H1 (cell line): ENCODE results near the gene FOXL3.

Experiments
- ATF3 ChIP-seq: IDR thresholded peaks from 2 replicates; pipeline ENCODE4 v1.6.1; 2011; ENCODE audit warnings: low read depth, mild to moderate bottlenecking, low read length; ENCODE audit not compliant: insufficient read depth
- BACH1 ChIP-seq: IDR thresholded peaks from 2 replicates; pipeline ENCODE4 v1.6.1; 2012; ENCODE audit warnings: low read length, improper control_type of control experiment
- BCL11A ChIP-seq, 2 experiments: IDR thresholded peaks; one replicate each; pipeline ENCODE4 v1.6.1; 2011; ENCODE audit warnings: low read depth in 2 of 2, low read length in 2 of 2, mild to moderate bottlenecking in 2 of 2
- CTCF ChIP-seq, 3 experiments: IDR thresholded peaks; 1 replicate in 2 of 3; 2 replicates in 1 of 3; pipeline versions ENCODE4 v1.5.1 to v1.6.1; 2011; ENCODE audit warnings: low read length in 3 of 3, mild to moderate bottlenecking in 3 of 3, inconsistent platforms in 2 of 3, low read depth in 1 of 3, moderate library complexity in 1 of 3; ENCODE audit not compliant: insufficient read depth in 1 of 3; ENCODE audit errors: control extremely low read depth in 1 of 3
- EGR1 ChIP-seq: IDR thresholded peaks from 2 replicates; pipeline ENCODE4 v1.6.1; 2011; ENCODE audit warnings: low read depth, low read length, borderline replicate concordance
- EZH2 ChIP-seq: fragments of 200-600 bp; sonication (generic); IDR thresholded peaks from 2 replicates; pipeline ENCODE4 v1.7.1; 2012; ENCODE audit warnings: low read depth, mild to moderate bottlenecking, moderate library complexity, low read length, inconsistent platforms; ENCODE audit not compliant: severe bottlenecking
- JUN ChIP-seq: IDR thresholded peaks from 2 replicates; pipeline ENCODE4 v1.6.1; 2011; ENCODE audit warnings: low read depth, mild to moderate bottlenecking, improper control_type of control experiment, low read length
- POLR2AphosphoS5 ChIP-seq: IDR thresholded peaks from 2 replicates; pipeline ENCODE4 v1.6.1; 2011; ENCODE audit warnings: low read depth, low read length
- RAD21 ChIP-seq, 2 experiments: IDR thresholded peaks in 1 of 2; conservative IDR thresholded peaks in 1 of 2; 2 replicates each; pipeline ENCODE4 v1.6.1; 2011; ENCODE audit warnings: low read depth in 2 of 2, low read length in 2 of 2, improper control_type of control experiment in 1 of 2, inconsistent platforms in 1 of 2, mild to moderate bottlenecking in 1 of 2, moderate library complexity in 1 of 2
- RXRA ChIP-seq: IDR thresholded peaks from 2 replicates; pipeline ENCODE4 v1.6.1; 2011; ENCODE audit warnings: low read depth, mild to moderate bottlenecking, low read length, moderate library complexity; ENCODE audit not compliant: insufficient read depth
- SP1 ChIP-seq: IDR thresholded peaks from 2 replicates; pipeline ENCODE4 v1.6.1; 2011; ENCODE audit warnings: low read depth, low read length

- no peak for TF ChIP-seq POLR2AphosphoS5
- no peak for TF ChIP-seq CTCF (IDR thresholded peaks at IDR 0.05; ENCODE audit: control extremely low read depth in 1 of 3, insufficient read depth in 1 of 3, low read depth in 1 of 3, low read length in 3 of 3)
- TF ChIP-seq BCL11A (IDR thresholded peaks at IDR 0.05; ENCODE audit: low read depth in 2 of 2, low read length in 2 of 2): no peak
- no peak for TF ChIP-seq ATF3
- no peak for TF ChIP-seq RAD21 (IDR thresholded peaks at IDR 0.05 in 1 of 2, conservative IDR thresholded peaks at IDR 0.05 in 1 of 2; ENCODE audit: low read depth in 2 of 2, low read length in 2 of 2)
- no peak for TF ChIP-seq EGR1
- no peak for TF ChIP-seq EZH2
- no peak for TF ChIP-seq RXRA
- TF ChIP-seq SP1: no peak
- no peak for TF ChIP-seq JUN
- no peak for TF ChIP-seq BACH1
Measured at GRCh38 chr7:281637-282036, 8.3 kb upstream of the FOXL3 start.
